GM20431 (cell line): ENCODE results near the gene LGI4.
"Not testable (repeated sequence)": the region's sequence is repeated elsewhere in the genome, so short reads cannot be mapped to it uniquely, and the experiment has no call there.

Experiments
- in situ Hi-C: fragments of 300-500 bp; cut with MseI, MboI; formaldehyde crosslinking; loops from one replicate; pipeline ENCODE4 v1.15.0; 2020; ENCODE audit warnings: low sequenced_read_pairs; ENCODE audit not compliant: unreplicated experiment

The LGI4 gene

GRCh38 chr19:35143818-35144217 lies 9.0 kb upstream of the LGI4 start:
- in situ Hi-C loops: no loop called here

- in situ Hi-C loops: no loop called here
These were observed 8.4 kb upstream of the LGI4 start, which contains the start of gene FXYD7 for GRCh38 chr19:35143231-35143715. Gene FXYD7, plus strand, starts transcription at chr19:35143255. Its CDS starts 79 bp downstream, at chr19:35143334.

GRCh38 chr19:35142606-35143230 lies 7.9 kb upstream of the LGI4 start:
- in situ Hi-C loops: no loop called here

GRCh38 chr19:35141837-35142605 lies 7.2 kb upstream of the LGI4 start:
- in situ Hi-C loops: no loop called here

- in situ Hi-C loops: no loop called here
These were observed 6.3 kb upstream of the LGI4 start for GRCh38 chr19:35140962-35141836.

GRCh38 chr19:35140207-35140961 lies 5.5 kb upstream of the LGI4 start:
- in situ Hi-C loops: no loop called here

- in situ Hi-C loops: no loop called here
These were observed 3.5 kb upstream of the LGI4 start, which contains the start of gene FXYD1 for GRCh38 chr19:35138305-35138892. Gene FXYD1, plus strand, starts transcription at chr19:35138824. Its CDS starts 1,256 bp downstream, at chr19:35140080.

- in situ Hi-C loops: no loop called here
These were observed 2.3 kb upstream of the LGI4 start for GRCh38 chr19:35136977-35137702.

GRCh38 chr19:35136231-35136630 lies 1.4 kb upstream of the LGI4 start:
- in situ Hi-C loops: no loop called here

GRCh38 chr19:35135389-35135909 lies 590 bp upstream of the LGI4 start:
- in situ Hi-C loops: no loop called here

GRCh38 chr19:35133826-35134225 lies 1.0 kb downstream of the LGI4 start:
- in situ Hi-C loops: no loop called here

- in situ Hi-C loops: no loop called here
These were observed 2.6 kb downstream of the LGI4 start for GRCh38 chr19:35132254-35132653.

GRCh38 chr19:35130761-35131720 lies 3.8 kb downstream of the LGI4 start:
- in situ Hi-C loops: no loop called here

GRCh38 chr19:35129724-35130274 lies 5.1 kb downstream of the LGI4 start:
- in situ Hi-C loops: not testable (repeated sequence)

- in situ Hi-C loops: no loop called here
These were observed 6.3 kb downstream of the LGI4 start for GRCh38 chr19:35128398-35129057.

- in situ Hi-C loops: no loop called here
These were observed 7.0 kb downstream of the LGI4 start for GRCh38 chr19:35127871-35128270.

- in situ Hi-C loops: no loop called here
These were observed 8.3 kb downstream of the LGI4 start for GRCh38 chr19:35126624-35126959.
